GM19328 (cell line): ENCODE data around the gene CCDC33.
"Not testable (repeated sequence)": the region's sequence is repeated elsewhere in the genome, so short reads cannot be mapped to it uniquely, and the experiment has no call there.

ENCODE experiments used
- ATAC-seq: cut with Tn5 transposase; IDR thresholded peaks from one replicate; pipeline ENCODE4 v1.9.1; 2021; ENCODE audit warnings: mild to moderate bottlenecking, moderate library complexity; ENCODE audit not compliant: unreplicated experiment

CCDC33 gene

DNA sequence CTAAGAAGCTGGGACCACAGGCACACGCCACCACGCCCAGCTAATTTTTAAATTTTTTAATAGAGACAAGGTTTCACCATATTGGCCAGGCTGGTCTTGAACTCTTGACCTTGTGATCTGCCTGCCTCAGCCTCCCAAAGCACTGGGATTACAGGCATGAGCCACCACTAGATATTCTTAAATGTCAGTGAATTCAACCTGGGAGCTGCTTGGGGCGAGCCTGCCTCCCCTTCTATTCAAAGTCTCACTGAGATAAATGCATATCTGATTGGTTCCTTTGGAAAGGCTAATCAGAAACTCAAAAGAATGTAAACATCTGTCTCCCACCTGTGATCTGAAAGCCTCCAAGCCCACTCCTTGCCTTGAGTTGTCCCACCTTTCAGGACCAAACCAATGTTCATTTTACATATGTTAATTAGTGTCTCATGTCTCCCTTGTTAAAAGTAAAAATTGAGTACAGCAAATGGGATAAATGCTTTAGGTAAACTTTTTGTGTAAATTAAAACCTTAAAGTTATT lies 116.3 kb downstream of the CCDC33 start:
- ATAC-seq = no peak

DNA sequence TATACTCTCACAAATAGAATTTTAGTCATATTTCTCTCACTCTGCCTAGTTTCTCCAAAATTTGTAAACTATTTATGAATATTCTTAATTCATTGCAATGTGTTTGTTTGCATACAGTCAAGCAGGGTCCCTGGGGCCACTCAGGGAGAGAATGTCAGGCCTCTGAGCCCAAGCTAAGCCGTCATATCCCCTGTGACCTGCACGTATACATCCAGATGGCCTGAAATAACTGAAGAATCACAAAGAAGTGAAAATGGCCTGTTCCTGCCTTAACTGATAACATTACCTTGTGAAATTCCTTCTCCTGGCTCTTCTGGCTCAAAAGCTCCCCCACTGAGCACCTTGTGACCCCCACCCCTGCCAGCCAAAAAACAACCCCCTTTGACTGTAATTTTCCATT lies 117.9 kb downstream of the CCDC33 start:
- ATAC-seq = not testable (repeated sequence)

DNA sequence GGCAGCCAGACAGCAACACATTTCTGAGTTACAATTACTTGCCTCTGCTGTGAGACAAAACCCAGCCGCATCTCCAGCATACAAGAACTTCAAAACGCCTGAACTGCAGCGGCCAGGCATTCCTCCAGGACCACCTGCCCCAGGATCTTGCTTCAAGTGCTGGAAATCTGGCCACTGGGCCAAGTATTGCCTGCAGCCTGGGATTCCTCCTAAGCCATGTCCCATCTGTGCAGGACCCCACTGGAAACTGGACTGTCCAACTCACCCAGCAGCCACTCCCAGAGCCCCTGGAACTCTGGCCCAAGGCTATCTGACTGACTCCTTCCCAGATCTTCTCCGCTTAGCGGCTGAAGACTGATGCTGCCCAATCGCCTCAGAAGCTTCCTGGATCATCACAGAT lies 119.9 kb downstream of the CCDC33 start:
- ATAC-seq = not testable (repeated sequence)

DNA sequence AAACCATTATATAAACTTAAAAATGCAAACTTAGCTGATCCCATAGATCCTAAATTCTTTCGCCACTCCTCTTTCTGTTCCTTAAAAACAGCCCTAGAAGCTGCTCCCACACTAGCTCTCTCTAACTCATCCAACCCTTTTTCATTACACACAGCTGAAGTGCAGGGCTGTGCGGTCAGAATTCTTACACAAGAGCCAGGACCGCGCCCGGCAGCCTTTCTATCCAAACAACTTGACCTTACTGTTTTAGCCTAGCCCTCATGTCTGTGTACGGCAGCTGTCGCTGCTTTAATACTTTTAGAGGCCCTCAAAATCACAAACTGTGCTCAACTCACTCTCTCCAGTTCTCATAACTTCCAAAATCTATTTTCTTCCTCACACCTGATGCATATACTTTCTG lies 121.4 kb downstream of the CCDC33 start:
- ATAC-seq = not testable (repeated sequence)

DNA sequence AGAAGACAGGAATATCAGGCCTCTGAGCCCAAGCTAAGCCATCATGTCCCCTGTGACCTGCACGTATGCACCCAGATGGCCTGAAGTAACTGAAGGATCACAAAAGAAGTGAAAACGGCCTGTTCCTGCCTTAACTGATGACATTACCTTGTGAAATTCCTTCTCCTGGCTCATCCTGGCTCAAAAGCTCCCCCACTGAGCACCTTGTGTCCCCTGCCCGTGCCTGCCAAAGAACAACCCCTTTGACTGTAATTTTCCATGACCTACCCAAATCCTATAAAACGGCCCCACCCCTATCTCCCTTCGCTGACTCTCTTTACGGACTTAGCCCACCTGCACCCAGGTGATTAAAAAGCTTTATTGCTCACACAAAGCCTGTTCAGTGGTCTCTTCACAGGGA lies 123.2 kb downstream of the CCDC33 start:
- ATAC-seq = not testable (repeated sequence)

DNA sequence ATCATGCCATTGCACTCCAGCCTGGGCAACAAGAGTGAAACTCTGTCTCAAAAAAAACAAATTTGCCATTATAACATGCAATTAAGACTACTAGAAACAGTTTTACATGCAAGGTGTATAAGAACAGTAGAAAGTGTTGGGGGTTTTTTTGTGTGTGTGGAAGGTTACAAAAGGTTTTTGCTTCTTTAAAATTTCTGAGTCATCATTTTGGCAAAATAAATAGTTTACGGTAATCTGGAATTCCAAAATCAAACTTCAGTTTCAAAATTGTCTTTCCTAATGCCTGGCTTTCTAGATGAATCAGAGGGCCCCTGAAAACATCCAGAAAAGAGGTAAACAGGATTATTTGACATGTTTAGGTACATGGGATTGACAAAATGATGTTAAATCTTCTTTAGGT lies 124.7 kb downstream of the CCDC33 start:
- ATAC-seq = not testable (repeated sequence)

DNA sequence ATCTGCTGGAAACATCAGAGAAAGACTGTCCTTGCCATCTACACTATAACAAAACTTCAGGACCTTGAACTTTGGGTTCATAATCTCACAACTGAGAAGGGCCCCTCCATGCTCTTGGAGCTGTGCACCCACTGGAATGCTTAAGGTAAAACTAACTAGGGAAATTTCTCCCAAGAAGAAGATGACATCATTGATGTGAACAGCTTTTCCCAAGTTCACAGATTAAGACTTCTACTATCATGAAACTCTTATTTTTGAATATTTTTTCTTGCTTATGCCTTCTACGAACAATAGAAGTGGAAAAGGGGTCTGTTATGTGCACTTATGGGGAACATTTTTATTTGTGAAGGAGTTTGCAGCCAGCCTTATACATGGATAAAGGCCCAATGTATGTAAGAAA lies 126.4 kb downstream of the CCDC33 start:
- no peak for ATAC-seq

DNA sequence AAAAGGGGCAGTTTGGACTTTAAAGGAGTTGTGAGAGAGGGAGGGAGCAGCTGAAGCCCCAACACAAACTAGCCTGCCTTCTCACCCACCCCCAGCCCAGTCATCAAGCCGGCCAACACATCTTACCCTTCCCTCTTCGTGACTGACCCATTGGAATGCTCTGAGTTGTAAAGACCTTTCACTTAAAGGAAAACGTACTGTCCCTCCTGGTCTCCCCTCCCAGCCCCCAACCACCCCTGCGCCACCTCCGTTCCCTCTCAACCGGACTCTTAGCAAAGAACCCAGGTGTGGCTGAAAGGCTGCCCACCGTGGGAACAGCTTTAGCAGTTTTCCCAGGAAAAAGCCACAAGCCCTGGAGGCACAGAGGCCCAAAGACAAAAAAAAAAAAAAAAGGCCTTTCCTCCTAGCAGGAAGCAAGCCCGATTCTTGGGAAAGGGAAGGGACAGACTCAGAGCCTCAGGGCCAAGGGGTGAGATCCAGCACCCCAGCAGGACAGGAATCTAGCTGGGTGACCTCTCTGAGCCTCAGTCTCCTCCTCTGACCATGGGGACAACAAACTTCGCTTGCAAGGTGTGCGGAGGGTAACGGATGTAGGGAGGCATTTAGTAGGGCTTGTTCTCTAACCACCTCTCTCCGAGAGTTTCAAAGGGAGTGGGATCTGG lies 128.9 kb downstream of the CCDC33 start:
- ATAC-seq = no peak

DNA sequence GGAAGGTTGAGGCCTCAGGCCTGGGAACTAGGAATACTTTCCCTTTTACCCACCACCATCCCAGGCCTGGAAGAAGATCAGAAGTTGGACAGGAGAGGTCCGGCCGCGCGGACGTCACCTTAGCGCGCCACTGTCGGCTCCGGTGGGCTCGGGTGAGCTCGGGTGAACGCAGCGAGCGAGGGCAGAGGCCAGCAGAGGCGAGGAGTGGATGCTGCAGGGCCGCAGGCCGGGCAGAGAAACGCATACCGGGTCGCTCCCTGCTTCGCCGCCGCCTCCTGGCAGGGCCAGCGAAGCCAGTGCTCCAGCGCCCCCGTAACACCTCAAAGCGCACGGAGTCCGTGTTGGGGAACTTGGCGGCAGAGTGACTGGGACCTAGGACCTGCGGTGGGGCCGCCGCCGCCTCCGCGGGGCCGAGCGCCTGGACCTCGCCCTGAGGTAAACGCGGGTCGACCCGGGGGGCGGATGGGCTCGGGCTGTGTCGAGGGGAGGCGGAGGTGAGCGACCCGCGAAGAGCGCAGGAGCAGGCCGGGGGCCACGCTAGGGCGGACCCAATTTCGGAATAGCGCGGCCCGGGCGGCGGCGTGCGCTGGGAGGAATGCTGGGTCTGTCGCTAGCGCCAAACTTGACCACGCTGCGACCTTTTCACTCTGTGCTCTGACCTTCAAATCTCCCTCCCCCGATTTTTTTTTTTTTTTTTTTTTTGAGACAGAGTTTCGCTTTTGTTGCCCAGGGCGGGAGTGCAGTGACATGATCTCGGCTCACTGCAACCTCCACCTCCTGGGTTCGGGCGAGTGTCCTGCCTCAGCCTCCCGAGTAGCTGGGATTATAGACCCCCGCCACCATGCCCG lies 129.7 kb downstream of the CCDC33 start:
- no peak for ATAC-seq

DNA sequence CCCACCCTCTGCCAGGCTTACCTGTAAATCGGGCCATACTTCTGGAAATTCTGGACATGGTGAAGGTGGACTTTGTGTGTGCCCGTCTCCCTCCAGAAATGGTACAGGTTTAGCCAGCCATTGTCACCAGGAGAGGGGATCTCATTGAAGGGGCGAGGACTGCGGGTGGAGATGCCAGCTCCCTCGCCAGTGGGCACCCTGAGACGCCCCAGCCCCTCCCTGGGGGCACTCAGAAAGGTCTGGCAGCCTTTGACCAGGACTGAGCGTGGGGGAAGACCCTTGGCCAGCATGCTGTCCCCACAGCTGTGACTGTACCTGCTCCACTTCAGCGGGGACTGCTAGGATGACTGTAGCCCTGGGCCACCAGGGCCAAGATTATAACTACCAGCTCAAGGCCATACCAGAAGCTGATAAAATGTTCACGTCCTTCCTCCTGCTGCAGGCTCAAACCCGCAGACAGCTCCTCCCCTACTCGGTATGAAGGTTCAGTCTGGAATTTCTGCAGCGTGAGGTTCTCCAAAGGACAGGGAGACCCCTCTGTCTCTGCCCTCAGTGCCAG lies 131.2 kb downstream of the CCDC33 start, which contains the start of gene CYP11A1:
TSS of gene CYP11A1 (minus strand) at position 351 of the 559 bp plus-strand sequence. CDS start at position 290, 61 bp downstream.
- no peak for ATAC-seq

DNA sequence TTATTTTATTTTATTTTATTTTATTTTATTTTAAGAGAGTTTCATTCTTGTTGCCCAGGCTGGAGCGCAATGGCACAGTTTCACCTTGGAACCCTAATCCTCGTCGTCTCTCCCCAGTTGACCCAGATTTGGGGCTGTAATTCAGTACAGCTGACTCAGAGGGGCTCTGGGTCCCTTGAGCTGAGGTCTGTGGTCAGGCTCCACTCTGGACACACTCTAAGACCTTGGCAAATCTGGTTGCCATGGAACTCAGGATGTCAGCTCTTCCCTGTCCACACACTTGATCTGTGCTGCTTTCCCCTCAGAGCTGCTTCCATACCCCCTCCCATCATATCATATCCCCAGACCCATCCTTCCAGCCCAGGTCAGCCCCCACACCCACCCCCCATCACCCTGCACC lies 132.0 kb downstream of the CCDC33 start:
- ATAC-seq = no peak

DNA sequence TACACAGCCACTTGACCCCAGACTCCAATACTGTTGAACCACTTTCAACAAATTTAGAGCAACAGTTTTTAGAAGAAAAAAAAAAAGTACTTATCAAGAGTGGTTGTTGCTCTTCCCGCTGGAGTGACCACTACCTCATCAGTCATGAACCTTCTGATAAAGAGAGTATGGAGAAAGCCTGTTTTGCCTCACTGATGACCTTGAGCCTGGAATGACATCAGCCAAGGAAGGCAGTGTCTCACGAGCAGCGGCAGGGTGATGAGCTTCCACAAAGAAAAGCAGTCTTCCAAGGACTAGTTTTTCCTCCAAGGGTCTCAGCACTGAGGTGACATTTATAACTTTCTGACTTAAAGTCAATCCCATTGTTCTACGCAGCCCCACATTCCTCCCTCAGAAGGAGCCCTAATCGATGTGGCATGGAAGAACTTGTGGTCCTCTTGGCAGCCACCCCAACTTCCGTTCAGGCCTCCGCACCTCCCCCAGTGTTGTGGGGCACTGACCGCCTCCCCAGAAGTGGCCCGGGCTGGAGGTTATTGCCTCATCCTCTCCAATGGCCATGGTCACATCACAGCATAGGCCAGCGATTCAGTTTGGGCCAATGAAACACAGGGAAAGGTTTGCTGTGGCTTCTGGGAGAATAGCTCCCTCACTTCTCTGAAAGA lies 133.1 kb downstream of the CCDC33 start:
- no peak for ATAC-seq

DNA sequence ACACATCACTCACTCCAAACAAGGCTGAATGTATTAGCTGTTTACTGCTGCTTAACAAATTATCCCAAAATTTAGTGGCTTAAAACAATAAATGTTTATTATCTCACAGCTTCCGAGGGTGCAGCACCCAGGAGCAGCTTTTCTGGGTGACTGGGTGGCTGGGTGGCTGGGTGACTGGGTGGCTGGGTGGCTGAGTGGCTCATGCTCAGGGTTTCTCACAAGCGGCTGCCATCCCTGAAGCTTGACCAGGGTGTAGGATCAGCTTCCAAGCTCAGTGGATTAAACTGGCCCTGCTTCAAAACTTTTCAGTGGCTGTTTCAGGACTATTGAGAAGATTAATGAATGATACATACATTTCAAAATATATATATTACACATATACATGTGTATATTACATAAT lies 133.6 kb downstream of the CCDC33 start:
- no peak for ATAC-seq

DNA sequence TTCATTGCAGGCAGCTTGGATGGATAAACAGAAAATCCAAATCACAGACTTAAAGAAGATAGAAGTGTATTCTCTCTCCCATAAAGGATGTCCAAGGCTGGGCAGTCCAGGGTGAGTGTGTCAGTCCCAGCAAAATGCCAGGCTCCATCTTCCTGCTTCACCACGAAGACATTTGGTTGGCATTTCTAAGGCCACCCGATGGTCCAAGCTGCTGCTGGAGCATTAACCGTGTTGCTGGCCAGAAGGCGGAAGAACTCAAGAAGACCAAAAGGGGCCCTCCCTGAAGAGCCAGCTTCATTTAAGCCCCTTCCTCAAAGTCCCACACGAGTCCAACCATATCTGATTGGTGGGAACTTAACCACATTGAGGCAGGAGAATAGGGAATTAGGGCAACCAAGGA lies 134.3 kb downstream of the CCDC33 start:
- ATAC-seq = no peak

DNA sequence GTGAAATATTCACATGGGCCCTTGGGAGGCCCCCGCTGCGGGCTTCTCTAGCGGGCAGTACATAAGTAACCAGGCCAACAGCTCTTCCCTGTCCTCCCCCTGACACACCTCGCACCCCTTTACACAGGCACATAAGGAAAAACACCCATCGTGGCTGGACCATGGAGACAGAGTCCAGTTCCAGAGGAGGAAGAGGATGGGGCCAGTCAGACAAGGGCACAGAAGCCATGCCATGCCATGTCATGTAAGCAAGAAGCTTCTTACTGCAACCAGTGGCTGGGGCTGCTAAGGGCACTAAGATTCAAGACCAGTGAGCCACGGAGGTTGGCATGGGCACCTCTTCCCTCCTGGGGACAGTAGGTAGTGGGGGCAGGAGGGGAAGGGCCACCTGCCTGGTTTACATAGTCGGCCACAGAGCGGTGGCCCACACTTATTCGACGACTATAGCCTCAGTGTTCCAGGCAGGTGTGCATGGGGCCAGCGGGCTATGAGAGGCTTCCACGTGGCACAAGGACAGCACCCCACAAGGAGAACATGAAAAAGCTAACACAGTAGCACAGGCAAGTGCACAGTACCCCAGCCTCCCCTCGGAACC lies 137.0 kb downstream of the CCDC33 start:
- no peak for ATAC-seq

DNA sequence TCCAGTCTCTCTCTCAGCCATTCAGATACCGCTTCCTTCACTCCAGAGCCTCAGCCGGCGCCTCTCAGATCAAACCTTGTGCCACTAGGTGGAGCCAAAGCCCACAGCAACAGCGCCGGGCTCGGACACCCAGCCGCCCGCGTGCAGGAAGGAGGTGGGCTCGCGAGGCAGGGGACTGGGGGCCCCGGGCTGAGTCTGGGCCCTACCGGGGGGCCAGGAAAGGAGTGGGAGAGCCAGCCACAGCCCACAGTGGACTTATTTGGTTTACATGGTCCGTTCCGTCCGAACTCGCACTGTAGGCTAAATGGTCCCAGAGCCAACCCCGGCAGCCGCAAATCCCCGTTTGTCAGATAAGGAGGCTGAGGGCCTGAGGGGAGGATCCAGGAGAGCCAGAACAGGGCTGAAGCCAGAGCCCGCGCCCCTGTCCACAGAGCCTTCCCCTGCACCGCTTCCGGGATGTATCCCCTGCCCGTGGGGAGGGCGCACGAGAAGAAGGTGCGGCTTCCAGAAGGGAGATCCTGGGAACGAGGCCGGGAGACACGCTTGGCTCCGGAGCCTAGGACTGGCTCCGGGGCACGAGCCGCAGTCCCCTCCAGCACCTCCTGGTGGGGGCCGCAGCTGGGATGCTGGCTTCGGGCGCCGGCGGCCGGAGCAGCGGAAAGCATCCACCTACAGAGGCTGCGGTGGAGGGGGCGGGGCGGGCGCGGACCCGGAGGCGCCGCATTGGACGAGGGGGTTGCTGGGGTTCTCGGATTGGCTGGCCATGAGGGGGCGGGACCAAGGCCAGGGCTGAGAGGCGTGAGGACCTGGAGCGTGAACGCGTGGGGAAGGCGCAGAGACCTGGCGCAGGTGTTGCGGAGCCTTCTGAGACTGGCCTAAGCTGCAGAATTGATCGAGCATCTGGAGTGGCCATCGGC lies 137.9 kb downstream of the CCDC33 start:
- peak; percentile 72 for ATAC-seq

DNA sequence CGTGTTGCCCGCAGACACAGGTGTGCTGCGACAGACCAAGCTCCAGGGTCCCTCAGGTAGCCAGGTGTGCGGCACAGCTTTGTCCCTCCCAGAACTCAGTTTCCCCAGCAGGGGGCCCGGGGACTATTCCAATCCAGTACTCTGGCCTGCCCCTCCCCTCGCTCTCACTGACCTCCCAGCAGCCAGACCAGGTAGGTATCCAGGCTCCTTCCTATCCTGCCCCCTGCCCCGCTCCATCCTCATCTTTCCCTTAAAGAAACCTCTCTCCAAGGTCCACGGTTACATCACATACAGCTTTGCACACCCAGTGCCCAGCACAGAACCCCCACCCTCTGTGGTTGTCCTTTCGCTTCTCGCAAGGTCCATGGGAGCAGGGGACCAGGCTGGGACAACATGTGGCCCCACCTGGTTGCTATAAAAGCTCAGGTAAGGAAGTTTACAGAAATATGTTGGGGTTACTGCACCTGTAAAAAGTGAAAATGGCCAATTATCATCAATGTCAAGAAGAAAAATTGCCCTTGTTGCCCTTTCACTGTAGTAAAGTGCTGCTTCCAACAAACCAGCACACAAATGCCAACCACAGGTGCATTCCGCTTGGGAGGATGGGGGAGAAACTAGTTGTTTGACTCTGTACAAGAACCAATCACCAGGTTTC lies 138.6 kb downstream of the CCDC33 start:
- no peak for ATAC-seq

DNA sequence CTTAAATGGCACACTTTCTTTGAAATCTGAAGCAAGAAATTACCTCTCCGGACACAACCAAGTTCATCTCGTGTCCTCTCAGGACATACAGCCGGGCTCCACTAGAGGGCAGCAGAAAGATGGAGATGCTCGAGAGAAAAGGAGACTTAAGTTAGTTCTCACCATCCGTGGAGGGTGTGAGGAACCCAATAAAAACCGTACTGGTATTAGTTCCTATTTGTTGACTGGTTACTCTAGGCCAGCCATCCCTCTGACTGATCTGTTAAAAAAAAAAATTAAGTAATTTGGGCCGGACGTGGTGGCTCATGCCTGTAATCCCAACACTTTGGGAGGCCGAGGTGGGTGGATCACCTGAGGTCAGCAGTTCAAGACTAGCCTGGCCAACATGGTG lies 139.2 kb downstream of the CCDC33 start:
- ATAC-seq = no peak

DNA sequence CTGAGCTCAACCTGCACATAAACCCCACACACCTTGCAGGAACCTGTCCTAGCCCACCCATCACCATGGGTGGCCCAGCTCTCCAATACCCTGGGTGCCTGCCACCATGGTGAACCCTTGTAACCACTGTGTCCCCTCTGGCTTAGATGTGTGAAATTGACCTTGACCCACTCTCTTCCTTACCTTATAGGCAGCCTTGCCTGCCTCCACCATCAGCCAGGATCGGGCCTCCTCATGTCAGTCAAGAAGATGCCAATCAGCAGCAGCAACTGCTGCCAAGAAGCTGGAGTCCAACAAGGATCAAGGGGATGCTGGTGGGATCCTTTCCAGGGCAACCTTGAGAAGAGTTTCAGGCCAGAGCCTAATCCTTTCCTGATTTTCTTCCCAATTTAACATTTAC lies 140.1 kb downstream of the CCDC33 start:
- ATAC-seq = no peak
